Caco-2 (cell line): ENCODE results near the gene TEX264. TPM values are rescaled to one million over a fixed set of nuclear protein-coding genes. Genes with fewer than 3 reads are reported as not detected.

ENCODE experiments used
- BruUV-seq: library from RNA; stranded (reverse); fragments of 400-500 nt; replicated peaks from 2 replicates; lab custom pipeline; 2021; lab: Mats Ljungman, UMichigan
- CTCF ChIA-PET: fragments of 300-600 bp; sonication (Branson Sonifier 250); formaldehyde crosslinking; loops from one replicate; lab custom pipeline; 2022; ENCODE audit warnings: antibody characterized with exemption; lab: Charles Lee
- POLR2A ChIA-PET: fragments of 300-600 bp; sonication (Branson Sonifier 250); formaldehyde crosslinking; loops from one replicate; lab custom pipeline; 2022; ENCODE audit warnings: antibody characterized with exemption; lab: Charles Lee
- DNase-seq, 2 experiments: peaks; one replicate each; pipeline versions ENCODE4 v3.0.0 to v3.0.0-alpha.2; 2020 to 2022
- H3K27me3 ChIP-seq: replicated peaks from 2 replicates; pipeline ENCODE4 v1.6.0; 2011; ENCODE audit warnings: low read length; ENCODE audit not compliant: control insufficient read depth, insufficient read depth
- H3K36me3 ChIP-seq: 2 replicates; pipeline ENCODE4 v1.5.1; 2011; ENCODE audit warnings: low read length; ENCODE audit not compliant: control insufficient read depth, insufficient read depth
- H3K4me1 ChIP-seq: fragments of 250-450 bp; sonication (Bioruptor Pico); 2 replicates; pipeline ENCODE4 v1.5.1; 2020; ENCODE audit warnings: mild to moderate bottlenecking
- H3K4me3 ChIP-seq: 2 replicates; pipeline ENCODE4 v1.5.1; 2011; ENCODE audit warnings: low read depth, mild to moderate bottlenecking, control low read depth, low read length
- H3K9me3 ChIP-seq: fragments of 250-450 bp; sonication (Bioruptor Pico); 2 replicates; pipeline ENCODE4 v1.5.1; 2020; ENCODE audit warnings: mild to moderate bottlenecking, moderate library complexity
- H3K27ac Mint-ChIP-seq: one replicate; pipeline ENCODE4 v1.8.0; 2022; ENCODE audit warnings: mixed read lengths; ENCODE audit not compliant: unreplicated experiment
- H3K27me3 Mint-ChIP-seq: one replicate; pipeline ENCODE4 v1.8.0; 2022; ENCODE audit warnings: mixed read lengths; ENCODE audit not compliant: insufficient read depth, unreplicated experiment
- H3K36me3 Mint-ChIP-seq: one replicate; pipeline ENCODE4 v1.8.0; 2022; ENCODE audit warnings: mild to moderate bottlenecking, mixed read lengths; ENCODE audit not compliant: insufficient read depth, unreplicated experiment
- H3K4me1 Mint-ChIP-seq: one replicate; pipeline ENCODE4 v1.8.0; 2022; ENCODE audit warnings: low read depth, mixed read lengths; ENCODE audit not compliant: unreplicated experiment
- H3K4me3 Mint-ChIP-seq: one replicate; pipeline ENCODE4 v1.8.0; 2022; ENCODE audit warnings: mild to moderate bottlenecking, moderate library complexity, mixed read lengths; ENCODE audit not compliant: unreplicated experiment
- H3K9me3 Mint-ChIP-seq: one replicate; pipeline ENCODE4 v1.8.0; 2022; ENCODE audit warnings: mixed read lengths; ENCODE audit not compliant: unreplicated experiment
- intact Hi-C: fragments of 100-400 bp; cut with micrococcal nuclease; formaldehyde crosslinking; loops from one replicate; pipeline ENCODE4 v1.10.0; 2022; ENCODE audit not compliant: unreplicated experiment
- total RNA-seq: library from RNA; stranded (reverse); gene quantifications from 2 replicates; pipeline ENCODE4 v1.2.3, GENCODE V29; 2022
- TF ChIP-seq, protein P1 (sequence below), 2 experiments: fragments of 200-600 bp in 1 of 2; IDR thresholded peaks; 1 replicate in 1 of 2; 2 replicates in 1 of 2; pipeline versions ENCODE4 v1.5.1 to v1.8.0; 2011 to 2022; ENCODE audit warnings: antibody characterized with exemption in 1 of 2, control low read depth in 1 of 2, inconsistent platforms in 1 of 2, low read depth in 1 of 2, low read length in 1 of 2, mild to moderate bottlenecking in 1 of 2, moderate library complexity in 1 of 2; ENCODE audit not compliant: insufficient read depth in 1 of 2, severe bottlenecking in 1 of 2, unreplicated experiment in 1 of 2

TEX264 gene
- total RNA-seq, 1 experiment from 2014 or later, result 37.9 TPM

- Histone ChIP-seq H3K36me3 (no peaks in the 10 kb centered on the region), H3K27me3 (no peaks in the 10 kb centered on the region), H3K4me1 (no peaks in the 10 kb centered on the region), H3K4me3 (no peak overlapping the region), H3K9me3 (no peaks in the 10 kb centered on the region)
- DNase-seq, result no peak
- H3K9me3 Mint-ChIP-seq, result no peaks in the 10 kb centered on the region
- ChIA-PET POLR2A (interaction anchor here (0.6 kb wide), 2 partner anchors 174 kb away, joined by 6 to 14 read pairs; no protein-coding TSS in a partner anchor), CTCF (interaction anchor here (1.7 kb wide), 1 partner anchor 8 kb away, joined by 7 read pairs; no protein-coding TSS in a partner anchor)
- no TSS peak for BruUV-seq
- H3K27ac Mint-ChIP-seq, result no peak overlapping the region
- no peaks in the 10 kb centered on the region for H3K27me3 Mint-ChIP-seq
- H3K4me3 Mint-ChIP-seq, result no peak overlapping the region
- intact Hi-C loops, result no loop called here
- TF ChIP-seq, protein P1, sequence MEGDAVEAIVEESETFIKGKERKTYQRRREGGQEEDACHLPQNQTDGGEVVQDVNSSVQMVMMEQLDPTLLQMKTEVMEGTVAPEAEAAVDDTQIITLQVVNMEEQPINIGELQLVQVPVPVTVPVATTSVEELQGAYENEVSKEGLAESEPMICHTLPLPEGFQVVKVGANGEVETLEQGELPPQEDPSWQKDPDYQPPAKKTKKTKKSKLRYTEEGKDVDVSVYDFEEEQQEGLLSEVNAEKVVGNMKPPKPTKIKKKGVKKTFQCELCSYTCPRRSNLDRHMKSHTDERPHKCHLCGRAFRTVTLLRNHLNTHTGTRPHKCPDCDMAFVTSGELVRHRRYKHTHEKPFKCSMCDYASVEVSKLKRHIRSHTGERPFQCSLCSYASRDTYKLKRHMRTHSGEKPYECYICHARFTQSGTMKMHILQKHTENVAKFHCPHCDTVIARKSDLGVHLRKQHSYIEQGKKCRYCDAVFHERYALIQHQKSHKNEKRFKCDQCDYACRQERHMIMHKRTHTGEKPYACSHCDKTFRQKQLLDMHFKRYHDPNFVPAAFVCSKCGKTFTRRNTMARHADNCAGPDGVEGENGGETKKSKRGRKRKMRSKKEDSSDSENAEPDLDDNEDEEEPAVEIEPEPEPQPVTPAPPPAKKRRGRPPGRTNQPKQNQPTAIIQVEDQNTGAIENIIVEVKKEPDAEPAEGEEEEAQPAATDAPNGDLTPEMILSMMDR (IDR thresholded peaks at IDR 0.05; ENCODE audit: insufficient read depth in 1 of 2, low read depth in 1 of 2, low read length in 1 of 2, severe bottlenecking in 1 of 2, unreplicated experiment in 1 of 2), result no peak
- peaks cover 23% of the 10 kb centered on the region for H3K4me1 Mint-ChIP-seq
- H3K36me3 Mint-ChIP-seq, result peaks cover 31% of the 10 kb centered on the region
These were observed 3.0 kb downstream of the TEX264 start for GRCh38 chr3:51673802-51674654.

- POLR2A ChIA-PET, result no interaction called here
These were observed 4.2 kb downstream of the TEX264 start for GRCh38 chr3:51675201-51675611.

DNA sequence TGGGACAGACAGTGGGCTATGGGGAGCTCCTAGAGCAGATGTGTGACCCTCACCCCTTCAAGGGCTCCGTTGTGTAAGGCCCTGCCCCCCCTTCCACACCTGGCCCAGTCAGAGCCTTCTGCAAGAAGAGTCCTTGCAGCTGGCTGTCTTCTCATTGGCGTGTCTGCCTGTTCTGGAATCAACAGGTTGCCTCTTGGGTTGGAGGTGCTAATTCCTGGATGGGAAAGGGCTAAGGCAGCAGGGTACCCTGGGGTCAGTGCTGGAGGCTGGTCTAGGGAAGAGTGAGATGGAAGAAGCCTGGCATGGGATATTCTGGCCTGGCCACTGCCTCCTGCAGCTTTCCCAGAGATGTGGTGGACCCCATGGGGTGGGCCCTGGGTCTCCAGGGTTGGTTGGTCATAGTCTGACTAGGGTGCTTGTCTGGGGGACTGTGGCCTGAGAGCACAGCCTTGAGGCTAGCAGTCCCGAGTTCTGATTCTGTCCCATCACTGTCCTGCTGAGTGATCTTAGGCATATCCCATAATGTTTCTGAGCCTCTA lies 5.1 kb downstream of the TEX264 start:
- POLR2A ChIA-PET, result no interaction called here
- TF ChIP-seq, protein P1 (IDR thresholded peaks at IDR 0.05; ENCODE audit: insufficient read depth in 1 of 2, low read depth in 1 of 2, low read length in 1 of 2, severe bottlenecking in 1 of 2, unreplicated experiment in 1 of 2), result no peak
- Mint-ChIP-seq H3K27ac (no peak overlapping the region), H3K36me3 (peaks cover 11% of the 10 kb centered on the region), H3K4me3 (no peak overlapping the region), H3K4me1 (peaks cover 17% of the 10 kb centered on the region), H3K27me3 (no peaks in the 10 kb centered on the region), H3K9me3 (no peaks in the 10 kb centered on the region)
- CTCF ChIA-PET, result no interaction called here
- Histone ChIP-seq H3K36me3 (no peaks in the 10 kb centered on the region), H3K4me3 (no peak overlapping the region), H3K4me1 (no peaks in the 10 kb centered on the region), H3K9me3 (no peaks in the 10 kb centered on the region), H3K27me3 (no peaks in the 10 kb centered on the region)
- intact Hi-C loops, result no loop called here
- DNase-seq, result peak in 1 of 2 experiments; percentile 26
- BruUV-seq, result no TSS peak

More at GRCh38 chr3:51675201-51675611, 4.2 kb downstream of the TEX264 start:
- Histone ChIP-seq H3K36me3 (no peaks in the 10 kb centered on the region), H3K9me3 (no peaks in the 10 kb centered on the region), H3K27me3 (no peaks in the 10 kb centered on the region), H3K4me3 (no peak overlapping the region), H3K4me1 (no peaks in the 10 kb centered on the region)
- Mint-ChIP-seq H3K4me1 (peaks cover 17% of the 10 kb centered on the region), H3K27me3 (no peaks in the 10 kb centered on the region), H3K9me3 (no peaks in the 10 kb centered on the region), H3K27ac (no peak overlapping the region), H3K4me3 (no peak overlapping the region), H3K36me3 (peaks cover 20% of the 10 kb centered on the region)
- CTCF ChIA-PET, result interaction anchor here (0.5 kb wide), 1 partner anchor 857 kb away, joined by 3 read pairs; no protein-coding TSS in a partner anchor
- TF ChIP-seq, protein P1 (IDR thresholded peaks at IDR 0.05; ENCODE audit: insufficient read depth in 1 of 2, low read depth in 1 of 2, low read length in 1 of 2, severe bottlenecking in 1 of 2, unreplicated experiment in 1 of 2), result no peak
- DNase-seq, result no peak
- intact Hi-C loops, result no loop called here
- no TSS peak for BruUV-seq
